GM18858 (cell line): ENCODE data around the gene ZNF284.
"Not testable (repeated sequence)": the region's sequence is repeated elsewhere in the genome, so short reads cannot be mapped to it uniquely, and the experiment has no call there.

Source experiments
- ATAC-seq: cut with Tn5 transposase; IDR thresholded peaks from one replicate; pipeline ENCODE4 v1.9.1; 2021; ENCODE audit not compliant: unreplicated experiment

The ZNF284 gene

GRCh38 chr19:44109458-44109857 is 37.5 kb downstream of the ZNF284 start:
- ATAC-seq = no peak

GRCh38 chr19:44111910-44112463 is 40.0 kb downstream of the ZNF284 start:
- ATAC-seq = no peak

GRCh38 chr19:44112802-44113137 is 40.8 kb downstream of the ZNF284 start:
- no peak for ATAC-seq

- ATAC-seq = peak; percentile 75
Observed at GRCh38 chr19:44113138-44113783, 41.3 kb downstream of the ZNF284 start, which contains the start of gene ZNF225. ZNF225 (plus strand) TSS chr19:44113399; CDS start chr19:44115828, 2,429 bp downstream.

GRCh38 chr19:44113784-44114390 is 41.9 kb downstream of the ZNF284 start:
- ATAC-seq = peak; percentile 5

- ATAC-seq = not testable (repeated sequence)
Observed at GRCh38 chr19:44121162-44121561, 49.2 kb downstream of the ZNF284 start.

GRCh38 chr19:44131955-44132354 is 60.0 kb downstream of the ZNF284 start:
- ATAC-seq = no peak
